ENCODE data around the gene HOXD3.

Gene HOXD3

GRCh38 chr2:176163672-176164056 lies 6.6 kb downstream of the HOXD3 start:
- Mint-ChIP-seq H3K27ac (peak overlapping the region; percentile 95 to 99 (median 99)), H3K9me3 (no peaks in the 10 kb centered on the region), H3K4me3 (peak overlapping the region; percentile 83 to 84 (median 84)), H3K36me3 (ENCODE audit: low read depth) (peaks cover 27% of the 10 kb centered on the region), H3K27me3 (ENCODE audit: low read depth) (peaks cover 19% of the 10 kb centered on the region), H3K4me1 (peaks cover 72% of the 10 kb centered on the region)
- no peak for TF ChIP-seq CTCF (IDR thresholded peaks at IDR 0.05; ENCODE audit: unreplicated experiment in 3 of 3)

GRCh38 chr2:176164201-176164600 lies 7.1 kb downstream of the HOXD3 start:
- peaks cover 27% of the 10 kb centered on the region for H3K36me3 Mint-ChIP-seq (ENCODE audit: low read depth)
- peaks cover 19% of the 10 kb centered on the region for H3K27me3 Mint-ChIP-seq (ENCODE audit: low read depth)
- peak overlapping the region; percentile 95 to 99 (median 99) for H3K27ac Mint-ChIP-seq
- H3K4me1 Mint-ChIP-seq: peaks cover 71% of the 10 kb centered on the region
- no peak for TF ChIP-seq CTCF (IDR thresholded peaks at IDR 0.05; ENCODE audit: unreplicated experiment in 3 of 3)
- peak overlapping the region; percentile 83 to 84 (median 84) for H3K4me3 Mint-ChIP-seq
- H3K9me3 Mint-ChIP-seq: no peaks in the 10 kb centered on the region

GRCh38 chr2:176164611-176165369 lies 7.7 kb downstream of the HOXD3 start:
- no peak for TF ChIP-seq CTCF (IDR thresholded peaks at IDR 0.05; ENCODE audit: unreplicated experiment in 3 of 3)
- Mint-ChIP-seq H3K4me1 (peaks cover 76% of the 10 kb centered on the region), H3K36me3 (ENCODE audit: low read depth) (peaks cover 32% of the 10 kb centered on the region), H3K9me3 (no peaks in the 10 kb centered on the region), H3K27me3 (ENCODE audit: low read depth) (peaks cover 19% of the 10 kb centered on the region), H3K27ac (peak overlapping the region; percentile 95 to 99 (median 99)), H3K4me3 (peak overlapping the region; percentile 83 to 84 (median 84))

GRCh38 chr2:176165370-176166050 lies 8.4 kb downstream of the HOXD3 start:
- peak overlapping the region; percentile 95 to 99 (median 99) for H3K27ac Mint-ChIP-seq
- peak overlapping the region; percentile 83 to 84 (median 84) for H3K4me3 Mint-ChIP-seq
- no peaks in the 10 kb centered on the region for H3K9me3 Mint-ChIP-seq
- TF ChIP-seq CTCF (IDR thresholded peaks at IDR 0.05; ENCODE audit: unreplicated experiment in 3 of 3): no peak
- peaks cover 80% of the 10 kb centered on the region for H3K4me1 Mint-ChIP-seq
- H3K36me3 Mint-ChIP-seq (ENCODE audit: low read depth): peaks cover 36% of the 10 kb centered on the region
- H3K27me3 Mint-ChIP-seq (ENCODE audit: low read depth): peaks cover 21% of the 10 kb centered on the region

- no peak for TF ChIP-seq CTCF (IDR thresholded peaks at IDR 0.05; ENCODE audit: unreplicated experiment in 3 of 3)
- H3K9me3 Mint-ChIP-seq: no peaks in the 10 kb centered on the region
- peaks cover 17% of the 10 kb centered on the region for H3K27me3 Mint-ChIP-seq (ENCODE audit: low read depth)
- H3K36me3 Mint-ChIP-seq (ENCODE audit: low read depth): peaks cover 37% of the 10 kb centered on the region
- peak overlapping the region; percentile 95 to 99 (median 99) for H3K27ac Mint-ChIP-seq
- H3K4me1 Mint-ChIP-seq: peaks cover 83% of the 10 kb centered on the region
- H3K4me3 Mint-ChIP-seq: peak overlapping the region; percentile 83 to 84 (median 84)
Measured at GRCh38 chr2:176166272-176166671, 9.2 kb downstream of the HOXD3 start.
